H9 (cell line): ENCODE measurements around the gene PAGE2B. TPM values are rescaled to one million over a fixed set of nuclear protein-coding genes. Genes with fewer than 3 reads are reported as not detected.

ENCODE experiments used
- DNase-seq: peaks from one replicate; pipeline ENCODE4 v3.0.0-alpha.2; 2017
- H2AFZ ChIP-seq: one replicate; pipeline ENCODE4 v1.6.1; 2013; ENCODE audit warnings: mild to moderate bottlenecking, low read length, control low read depth, moderate library complexity
- H2AK5ac ChIP-seq: 2 replicates; pipeline ENCODE4 v1.6.1; 2013; ENCODE audit warnings: low read length, control low read depth, mixed read lengths; ENCODE audit not compliant: insufficient read length
- H2BK120ac ChIP-seq: one replicate; pipeline ENCODE4 v1.6.1; 2013; ENCODE audit warnings: low read depth, mild to moderate bottlenecking, low read length, control low read depth, inconsistent platforms; ENCODE audit not compliant: poor library complexity, severe bottlenecking
- H2BK12ac ChIP-seq: 2 replicates; pipeline ENCODE4 v1.6.1; 2013; ENCODE audit warnings: low read length, control low read depth, mixed read lengths, low read depth; ENCODE audit not compliant: insufficient read length
- H2BK15ac ChIP-seq: 2 replicates; pipeline ENCODE4 v1.6.1; 2013; ENCODE audit warnings: low read depth, low read length, control low read depth
- H2BK20ac ChIP-seq: one replicate; pipeline ENCODE4 v1.6.1; 2013; ENCODE audit warnings: low read depth, mild to moderate bottlenecking, low read length, control low read depth, inconsistent platforms; ENCODE audit not compliant: poor library complexity, severe bottlenecking
- H2BK5ac ChIP-seq: 2 replicates; pipeline ENCODE4 v1.6.1; 2013; ENCODE audit warnings: low read length, control low read depth, mixed read lengths; ENCODE audit not compliant: insufficient read length
- H3K14ac ChIP-seq: 2 replicates; pipeline ENCODE4 v1.6.1; 2013; ENCODE audit warnings: low read length, control low read depth; ENCODE audit not compliant: insufficient read depth
- H3K18ac ChIP-seq: 2 replicates; pipeline ENCODE4 v1.6.1; 2013; ENCODE audit warnings: low read depth, mild to moderate bottlenecking, mixed read lengths, low read length, control low read depth; ENCODE audit not compliant: insufficient read length
- H3K23ac ChIP-seq: 2 replicates; pipeline ENCODE4 v1.6.1; 2013; ENCODE audit warnings: low read length, control low read depth, mixed read lengths, low read depth; ENCODE audit not compliant: insufficient read length
- H3K23me2 ChIP-seq: 2 replicates; pipeline ENCODE4 v1.6.1; 2013; ENCODE audit warnings: low read depth, mild to moderate bottlenecking, mixed read lengths, low read length, control low read depth; ENCODE audit not compliant: insufficient read length, poor library complexity, severe bottlenecking
- H3K27ac ChIP-seq: 2 replicates; pipeline ENCODE4 v1.5.1; 2013; ENCODE audit warnings: low read length, control low read depth, mixed read lengths, low read depth; ENCODE audit not compliant: insufficient read length
- H3K27me3 ChIP-seq: 2 replicates; pipeline ENCODE4 v1.6.1; 2013; ENCODE audit warnings: low read length, control low read depth, inconsistent platforms; ENCODE audit not compliant: insufficient read depth
- H3K4ac ChIP-seq: 2 replicates; pipeline ENCODE4 v1.6.1; 2013; ENCODE audit warnings: low read depth, mild to moderate bottlenecking, control low read depth, inconsistent platforms, low read length, moderate library complexity
- H3K4me1 ChIP-seq: 2 replicates; pipeline ENCODE4 v1.6.1; 2013; ENCODE audit warnings: low read length, control low read depth, inconsistent platforms; ENCODE audit not compliant: insufficient read depth
- H3K4me2 ChIP-seq: 2 replicates; pipeline ENCODE4 v1.6.1; 2013; ENCODE audit warnings: low read length, control low read depth, mixed read lengths; ENCODE audit not compliant: insufficient read length, insufficient read depth
- H3K56ac ChIP-seq: 2 replicates; pipeline ENCODE4 v1.6.1; 2013; ENCODE audit warnings: low read depth, mild to moderate bottlenecking, mixed read lengths, low read length, control low read depth; ENCODE audit not compliant: insufficient read length
- H3K79me1 ChIP-seq: 2 replicates; pipeline ENCODE4 v1.6.1; 2013; ENCODE audit warnings: low read depth, mild to moderate bottlenecking, moderate library complexity, low read length, control low read depth, inconsistent platforms; ENCODE audit not compliant: insufficient read depth, poor library complexity, severe bottlenecking
- H3K79me2 ChIP-seq: 2 replicates; pipeline ENCODE4 v1.6.1; 2013; ENCODE audit warnings: low read length, control low read depth, inconsistent platforms; ENCODE audit not compliant: insufficient read depth
- H3K9ac ChIP-seq: 2 replicates; pipeline ENCODE4 v1.6.1; 2013; ENCODE audit warnings: low read length, control low read depth, mixed read lengths; ENCODE audit not compliant: insufficient read length; ENCODE audit errors: extremely low read depth
- H3K9me3 ChIP-seq: one replicate; pipeline ENCODE4 v1.6.1; 2013; ENCODE audit warnings: low read depth, low read length, inconsistent platforms; ENCODE audit not compliant: control insufficient read depth
- H3T11ph ChIP-seq: one replicate; pipeline ENCODE4 v1.6.1; 2013; ENCODE audit warnings: mild to moderate bottlenecking, low read length, control low read depth, inconsistent platforms
- H4K20me1 ChIP-seq: one replicate; pipeline ENCODE4 v1.6.1; 2013; ENCODE audit not compliant: control insufficient read depth, insufficient read length, insufficient read depth
- H4K5ac ChIP-seq: 2 replicates; pipeline ENCODE4 v1.6.1; 2013; ENCODE audit warnings: low read depth, mild to moderate bottlenecking, mixed read lengths, low read length, control low read depth; ENCODE audit not compliant: insufficient read length
- H4K8ac ChIP-seq: replicated peaks from 2 replicates; pipeline ENCODE4 v1.6.1; 2013; ENCODE audit warnings: low read length, control low read depth, mixed read lengths, low read depth; ENCODE audit not compliant: insufficient read length
- H4K91ac ChIP-seq: 2 replicates; pipeline ENCODE4 v1.6.1; 2013; ENCODE audit warnings: low read depth, mild to moderate bottlenecking, moderate library complexity, mixed read lengths, low read length, control low read depth; ENCODE audit not compliant: insufficient read length
- H3K27ac Mint-ChIP-seq, 3 experiments: 2 replicates in 2 of 3; 3 replicates in 1 of 3; pipeline ENCODE4 v1.8.0; 2020 to 2021; ENCODE audit warnings: mixed read lengths in 3 of 3, mild to moderate bottlenecking in 1 of 3, moderate library complexity in 1 of 3
- H3K27me3 Mint-ChIP-seq: 2 replicates; pipeline ENCODE4 v1.8.0; 2021; ENCODE audit warnings: low read depth, mild to moderate bottlenecking, moderate library complexity, mixed read lengths
- H3K36me3 Mint-ChIP-seq, 3 experiments: 2 replicates in 2 of 3; 3 replicates in 1 of 3; pipeline ENCODE4 v1.8.0; 2020 to 2021; ENCODE audit warnings: low read depth in 3 of 3, mixed read lengths in 3 of 3; ENCODE audit not compliant: insufficient read depth in 1 of 3
- H3K4me1 Mint-ChIP-seq, 2 experiments: 2 replicates each; pipeline ENCODE4 v1.8.0; 2020; ENCODE audit warnings: mixed read lengths in 2 of 2
- H3K4me3 Mint-ChIP-seq, 2 experiments: 2 replicates in 1 of 2; 3 replicates in 1 of 2; pipeline ENCODE4 v1.8.0; 2020 to 2021; ENCODE audit warnings: mild to moderate bottlenecking in 2 of 2, mixed read lengths in 2 of 2, moderate library complexity in 1 of 2
- H3K9me3 Mint-ChIP-seq, 2 experiments: 2 replicates in 1 of 2; 3 replicates in 1 of 2; pipeline ENCODE4 v1.8.0; 2020; ENCODE audit warnings: mild to moderate bottlenecking in 2 of 2, mixed read lengths in 2 of 2, moderate library complexity in 1 of 2
- CTCF ChIP-seq: fragments of 200-600 bp; sonication (generic); conservative IDR thresholded peaks from 3 replicates; pipeline ENCODE4 v1.8.0; 2021; ENCODE audit warnings: antibody characterized with exemption, mild to moderate bottlenecking
- WGBS: extraction: QIAGEN DNeasy Blood & Tissue Kit; methylation state at CpG from one replicate; pipeline ENCODE4 v1.1.7; 2013; ENCODE audit warnings: missing lambda C conversion rate, low lambda C conversion rate, mixed read lengths; ENCODE audit not compliant: insufficient read length; ENCODE audit errors: extremely low coverage; 5-methylcytosine and 5-hydroxymethylcytosine counted together
- total RNA-seq: library from RNA; stranded (reverse); gene quantifications from 2 replicates; pipeline ENCODE4 v1.2.1, GENCODE V29; 2021

The PAGE2B gene
- total RNA-seq, 1 experiment from 2014 or later = not detected

- Histone ChIP-seq H4K8ac (no peak overlapping the region), H2BK120ac (no peak overlapping the region), H2BK5ac (no peak overlapping the region), H2AK5ac (no peak overlapping the region), H2BK15ac (no peak overlapping the region), H3K18ac (no peak overlapping the region), H3K23ac (no peak overlapping the region), H4K91ac (no peak overlapping the region), H4K20me1 (no peaks in the 10 kb centered on the region), H3K23me2 (no peaks in the 10 kb centered on the region), H3K4me1 (no peaks in the 10 kb centered on the region), H3K4ac (no peak overlapping the region), H4K5ac (no peak overlapping the region), H3K56ac (no peak overlapping the region), H3K4me2 (no peak overlapping the region), H2BK12ac (no peak overlapping the region), H2BK20ac (no peak overlapping the region), H3K14ac (no peak overlapping the region), H3K79me1 (no peaks in the 10 kb centered on the region), H3T11ph (no peak overlapping the region), H3K79me2 (no peaks in the 10 kb centered on the region), H2AFZ (no peak overlapping the region), H3K9me3 (peaks cover 65% of the 10 kb centered on the region), H3K27ac (no peak overlapping the region), H3K27me3 (no peaks in the 10 kb centered on the region), H3K9ac (no peak overlapping the region)
- no peak overlapping the region for H3K27ac Mint-ChIP-seq
- peaks cover 62 to 81% of the 10 kb centered on the region in 2 experiments for H3K9me3 Mint-ChIP-seq
- no peaks in the 10 kb centered on the region for H3K4me1 Mint-ChIP-seq
- H3K36me3 Mint-ChIP-seq = no peaks in the 10 kb centered on the region; a peak in 2 of 7 replicates
- DNase-seq = no peak
- no CpG with 5 or more reads among the region's 7 CpGs for WGBS
- no peak for TF ChIP-seq CTCF
- no peak overlapping the region for H3K4me3 Mint-ChIP-seq
- peaks cover 8% of the 10 kb centered on the region for H3K27me3 Mint-ChIP-seq
Measured at GRCh38 chrX:55123900-55124299, 49.1 kb downstream of the PAGE2B start.
